Urinary bladder (tissue), 4 donors: ENCODE measurements around the gene RNF213. TPM values are rescaled to one million over a fixed set of nuclear protein-coding genes. Genes with fewer than 3 reads are reported as not detected.
"Not testable (repeated sequence)": the region's sequence is repeated elsewhere in the genome, so short reads cannot be mapped to it uniquely, and the experiment has no call there.

Experiments used
- DNase-seq: peaks from one replicate; pipeline ENCODE4 v3.0.0-alpha.2; 2015; ENCODE audit errors: extremely low spot score
- H3K27ac ChIP-seq: one replicate; pipeline ENCODE4 v1.5.1; 2013; ENCODE audit warnings: low read depth, mild to moderate bottlenecking, moderate library complexity
- H3K36me3 ChIP-seq: one replicate; pipeline ENCODE4 v1.6.1; 2013; ENCODE audit warnings: mild to moderate bottlenecking, moderate library complexity; ENCODE audit not compliant: insufficient read depth
- H3K4me1 ChIP-seq: one replicate; pipeline ENCODE4 v1.6.1; 2013; ENCODE audit warnings: mild to moderate bottlenecking, moderate library complexity; ENCODE audit not compliant: insufficient read depth
- H3K4me3 ChIP-seq: one replicate; pipeline ENCODE4 v1.5.1; 2013; ENCODE audit warnings: low read depth, low read length
- WGBS: extraction: QIAGEN DNeasy Blood & Tissue Kit; methylation state at CpG from one replicate; pipeline ENCODE4 v1.1.7; 2013; 5-methylcytosine and 5-hydroxymethylcytosine counted together
- polyA plus RNA-seq: library from polyadenylated mRNA; stranded (reverse); fragments of 200-250 nt; gene quantifications from one replicate; pipeline ENCODE4 v1.2.3, GENCODE V29; 2013
- total RNA-seq: library from RNA; depleted of rRNA; stranded (reverse); fragments of >200 nt; gene quantifications from one replicate; pipeline ENCODE4 v1.2.3, GENCODE V29; 2014
- donor health status: healthy with polysubstance abuse.
- donor health status: healthy.

RNF213 gene
- total and polyA plus RNA-seq, 2 donors, result 37.2 to 81.5 TPM

GRCh38 chr17:80274871-80275449 lies 14.3 kb downstream of the RNF213 start:
- DNase-seq, result no peak
- Histone ChIP-seq H3K4me1 (no peaks in the 10 kb centered on the region), H3K36me3 (peaks cover 3% of the 10 kb centered on the region), H3K27ac (no peak overlapping the region), H3K4me3 (no peak overlapping the region)
- 88% methylated on average over 4 of the region's 4 CpGs for WGBS

GRCh38 chr17:80275857-80276256 lies 15.2 kb downstream of the RNF213 start:
- DNase-seq, H3K4me3 ChIP-seq, H3K36me3 ChIP-seq, H3K27ac ChIP-seq, H3K4me1 ChIP-seq: not testable (repeated sequence)
- WGBS, result 95% methylated on average over 8 of the region's 8 CpGs

GRCh38 chr17:80277751-80278671 lies 17.4 kb downstream of the RNF213 start:
- Histone ChIP-seq H3K4me1 (no peaks in the 10 kb centered on the region), H3K27ac (no peak overlapping the region), H3K4me3 (no peak overlapping the region), H3K36me3 (peaks cover 3% of the 10 kb centered on the region)
- 86% methylated on average over 34 of the region's 34 CpGs for WGBS
- no peak for DNase-seq

- no peak for DNase-seq
- peaks cover 2% of the 10 kb centered on the region for H3K36me3 ChIP-seq
- H3K4me3 ChIP-seq, result no peak overlapping the region
- H3K4me1 ChIP-seq, result no peaks in the 10 kb centered on the region
- 37% methylated on average over 14 of the region's 14 CpGs for WGBS
- no peak overlapping the region for H3K27ac ChIP-seq
These were observed 19.2 kb downstream of the RNF213 start for GRCh38 chr17:80279895-80280294.

- 96% methylated on average over 10 of the region's 10 CpGs for WGBS
These were observed 20.9 kb downstream of the RNF213 start for GRCh38 chr17:80281516-80281915.

GRCh38 chr17:80283116-80283852 lies 22.6 kb downstream of the RNF213 start:
- no peak overlapping the region for H3K4me3 ChIP-seq
- no peak for DNase-seq
- H3K27ac ChIP-seq, result no peak overlapping the region
- H3K4me1 ChIP-seq, result no peaks in the 10 kb centered on the region
- WGBS, result 76% methylated on average over 19 of the region's 19 CpGs
- peaks cover 6% of the 10 kb centered on the region for H3K36me3 ChIP-seq

More at GRCh38 chr17:80281516-80281915, 20.9 kb downstream of the RNF213 start:
- no peak overlapping the region for H3K27ac ChIP-seq
- H3K4me3 ChIP-seq, result no peak overlapping the region
- H3K36me3 ChIP-seq, result peaks cover 2% of the 10 kb centered on the region
- no peaks in the 10 kb centered on the region for H3K4me1 ChIP-seq
- no peak for DNase-seq

GRCh38 chr17:80284631-80285030 lies 24.0 kb downstream of the RNF213 start:
- no peak for DNase-seq
- 90% methylated on average over 11 of the region's 11 CpGs for WGBS
- Histone ChIP-seq H3K4me3 (no peak overlapping the region), H3K36me3 (peaks cover 7% of the 10 kb centered on the region), H3K4me1 (no peaks in the 10 kb centered on the region), H3K27ac (no peak overlapping the region)

GRCh38 chr17:80285237-80285920 lies 24.7 kb downstream of the RNF213 start:
- DNase-seq, result no peak
- Histone ChIP-seq H3K36me3 (peaks cover 7% of the 10 kb centered on the region), H3K4me1 (no peaks in the 10 kb centered on the region), H3K4me3 (no peak overlapping the region), H3K27ac (no peak overlapping the region)
- WGBS, result 96% methylated on average over 19 of the region's 19 CpGs

- no peak for DNase-seq
- H3K4me1 ChIP-seq, result no peaks in the 10 kb centered on the region
- H3K4me3 ChIP-seq, result no peak overlapping the region
- 98% methylated on average over 5 of the region's 5 CpGs for WGBS
- H3K27ac ChIP-seq, result no peak overlapping the region
- peaks cover 7% of the 10 kb centered on the region for H3K36me3 ChIP-seq
These were observed 25.9 kb downstream of the RNF213 start for GRCh38 chr17:80286638-80286960.

GRCh38 chr17:80287038-80287437 lies 26.4 kb downstream of the RNF213 start:
- no peaks in the 10 kb centered on the region for H3K4me1 ChIP-seq
- WGBS, result 94% methylated on average over 9 of the region's 9 CpGs
- DNase-seq, result no peak
- H3K4me3 ChIP-seq, result no peak overlapping the region
- peaks cover 7% of the 10 kb centered on the region for H3K36me3 ChIP-seq
- no peak overlapping the region for H3K27ac ChIP-seq

GRCh38 chr17:80287806-80288567 lies 27.3 kb downstream of the RNF213 start:
- 85% methylated on average over 22 of the region's 22 CpGs for WGBS
- H3K36me3 ChIP-seq, result peaks cover 7% of the 10 kb centered on the region
- no peak overlapping the region for H3K27ac ChIP-seq
- H3K4me3 ChIP-seq, result no peak overlapping the region
- H3K4me1 ChIP-seq, result no peaks in the 10 kb centered on the region
- DNase-seq, result no peak

- WGBS, result 73% methylated on average over 6 of the region's 6 CpGs
These were observed 29.0 kb downstream of the RNF213 start for GRCh38 chr17:80289616-80290015.

GRCh38 chr17:80290156-80290555 lies 29.5 kb downstream of the RNF213 start:
- whole genome bisulfite sequencing, result 95% methylated on average over 25 of the region's 25 CpGs
- H3K4me1 ChIP-seq, result no peaks in the 10 kb centered on the region
- H3K36me3 ChIP-seq, result peaks cover 7% of the 10 kb centered on the region
- DNase-seq, result no peak
- no peak overlapping the region for H3K27ac ChIP-seq
- no peak overlapping the region for H3K4me3 ChIP-seq

More at GRCh38 chr17:80289616-80290015, 29.0 kb downstream of the RNF213 start:
- Histone ChIP-seq H3K4me1 (no peaks in the 10 kb centered on the region), H3K36me3 (peaks cover 5% of the 10 kb centered on the region), H3K4me3 (no peak overlapping the region), H3K27ac (no peak overlapping the region)
- no peak for DNase-seq
